Mammary epithelial cell (primary cell): ENCODE measurements around the gene ADNP2.

ENCODE experiments used
- CTCF ChIP-seq, 2 donors: IDR thresholded peaks in 1 of 2; conservative IDR thresholded peaks in 1 of 2; 2 replicates each; pipeline ENCODE4 v1.5.1; 2011 to 2012; ENCODE audit warnings: inconsistent platforms in 2 of 2, low read length in 2 of 2, mild to moderate bottlenecking in 2 of 2, control low read depth in 1 of 2, low read depth in 1 of 2; ENCODE audit not compliant: insufficient read depth in 1 of 2; ENCODE audit errors: extremely low read depth in 1 of 2
- EZH2 ChIP-seq: IDR thresholded peaks from 2 replicates; pipeline ENCODE4 v1.6.1; 2012; ENCODE audit warnings: low read length, inconsistent platforms, borderline replicate concordance

GRCh38 chr18:80074697-80075096 lies 34.4 kb upstream of the ADNP2 start:
- no peak for TF ChIP-seq CTCF (conservative IDR thresholded peaks at IDR 0.05 in 1 of 2, IDR thresholded peaks at IDR 0.05 in 1 of 2; ENCODE audit: extremely low read depth in 1 of 2, insufficient read depth in 1 of 2, low read depth in 1 of 2, low read length in 2 of 2)
- no peak for TF ChIP-seq EZH2
